ENCODE data around the gene ZNF724.

The ZNF724 gene

GRCh38 chr19:23190341-23190740 lies 59.9 kb downstream of the ZNF724 start:
- Histone ChIP-seq H3K27ac (ENCODE audit: low read depth, low read length) (no peak overlapping the region), H3K4me3 (ENCODE audit: low read length) (no peak overlapping the region), H3K4me1 (ENCODE audit: control insufficient read depth, insufficient read depth, low read length) (no peaks in the 10 kb centered on the region), H3K9ac (ENCODE audit: low read length) (no peak overlapping the region), H3K27me3 (ENCODE audit: control insufficient read depth, insufficient read depth, low read length) (no peaks in the 10 kb centered on the region), H3K36me3 (ENCODE audit: control insufficient read depth, insufficient read depth, low read length) (no peaks in the 10 kb centered on the region)

- H3K36me3 ChIP-seq (ENCODE audit: control insufficient read depth, insufficient read depth, low read length) = no peaks in the 10 kb centered on the region
- no peaks in the 10 kb centered on the region for H3K27me3 ChIP-seq (ENCODE audit: control insufficient read depth, insufficient read depth, low read length)
- H3K4me1 ChIP-seq (ENCODE audit: control insufficient read depth, insufficient read depth, low read length) = no peaks in the 10 kb centered on the region
- H3K9ac ChIP-seq (ENCODE audit: low read length) = no peak overlapping the region
- H3K4me3 ChIP-seq (ENCODE audit: low read length) = no peak overlapping the region
- H3K27ac ChIP-seq (ENCODE audit: low read depth, low read length) = no peak overlapping the region
These were observed 66.9 kb downstream of the ZNF724 start for GRCh38 chr19:23183251-23183650.

Data from rectal smooth muscle tissue (tissue), 1 donor.